HCT116 (cell line): ENCODE measurements around the gene CSAD. TPM values are rescaled to one million over a fixed set of nuclear protein-coding genes. Genes with fewer than 3 reads are reported as not detected.

Source experiments
- ATAC-seq: fragments of 200-7000 bp; cut with Tn5 transposase; 2 replicates; pipeline ENCODE4 v1.9.1; 2020; ENCODE audit warnings: mild to moderate bottlenecking, moderate library complexity
- BruUV-seq: library from RNA; stranded (reverse); fragments of 400-500 nt; replicated peaks from 2 replicates; lab custom pipeline; 2021; lab: Mats Ljungman, UMichigan
- CTCF ChIA-PET: fragments of 300-600 bp; sonication (Branson Sonifier 250); formaldehyde crosslinking; loops from one replicate; lab custom pipeline; 2021; ENCODE audit warnings: antibody characterized with exemption; lab: Charles Lee
- POLR2A ChIA-PET: fragments of 300-600, 350-600 bp; sonication (Branson Sonifier 250); formaldehyde crosslinking; loops from one replicate; lab custom pipeline; 2021; ENCODE audit warnings: antibody characterized with exemption; lab: Charles Lee
- RAD21 ChIA-PET, 2 experiments: fragments of 300-600 bp; sonication (Branson Sonifier 250); formaldehyde crosslinking; loops; one replicate each; lab custom pipeline; 2023; ENCODE audit warnings: low total read pairs in 2 of 2; ENCODE audit not compliant: uncharacterized antibody in 2 of 2, unreplicated experiment in 2 of 2, low non-redundant PET in 1 of 2; lab: Charles Lee
- DNase-seq: peaks from one replicate; pipeline ENCODE4 v3.0.0-alpha.2; 2010; ENCODE audit warnings: low read depth, low spot score
- H2AFZ ChIP-seq: fragments of 200-600 bp; shearing (Covaris generic), sonication (generic); 2 replicates; pipeline ENCODE4 v1.6.1; 2017; ENCODE audit warnings: low read depth, mixed run types, mixed read lengths, antibody characterized with exemption, low read length; ENCODE audit not compliant: poor library complexity, severe bottlenecking
- H3K27ac ChIP-seq: 2 replicates; pipeline ENCODE4 v1.5.1; 2012; ENCODE audit warnings: low read depth, low read length
- H3K27me3 ChIP-seq: fragments of 200-600 bp; sonication (generic); 2 replicates; pipeline ENCODE4 v1.6.1; 2016; ENCODE audit warnings: mixed run types, low read length, mixed read lengths; ENCODE audit not compliant: insufficient read depth
- H3K36me3 ChIP-seq, 2 experiments: fragments of 200-500 bp in 1 of 2; fragments of 200-600 bp in 1 of 2; sonication (Bioruptor generic) in 1 of 2; sonication (generic) in 1 of 2; 2 replicates each; pipeline versions ENCODE4 v1.5.1 to v1.6.1; 2014 to 2016; ENCODE audit warnings: low read length in 2 of 2, inconsistent platforms in 1 of 2, mixed read lengths in 1 of 2, mixed run types in 1 of 2; ENCODE audit not compliant: insufficient read depth in 2 of 2, control insufficient read depth in 1 of 2
- H3K4me1 ChIP-seq, 2 experiments: fragments of 200-600 bp in 1 of 2; sonication (generic) in 1 of 2; 2 replicates each; pipeline versions ENCODE4 v1.5.1 to v1.6.1; 2012 to 2017; ENCODE audit warnings: low read length in 2 of 2, inconsistent platforms in 1 of 2, mild to moderate bottlenecking in 1 of 2, mixed read lengths in 1 of 2, mixed run types in 1 of 2, moderate library complexity in 1 of 2; ENCODE audit not compliant: insufficient read depth in 2 of 2, control insufficient read depth in 1 of 2
- H3K4me2 ChIP-seq: fragments of 200-600 bp; sonication (generic); 2 replicates; pipeline ENCODE4 v1.6.1; 2017; ENCODE audit warnings: mixed run types, low read length, mixed read lengths
- H3K4me3 ChIP-seq, 2 experiments: fragments of 200-600 bp in 1 of 2; sonication (generic) in 1 of 2; replicated peaks in 1 of 2; 2 replicates each; pipeline ENCODE4 v1.5.1; 2011 to 2016; ENCODE audit warnings: low read length in 2 of 2, control low read depth in 1 of 2, low read depth in 1 of 2, mild to moderate bottlenecking in 1 of 2, mixed read lengths in 1 of 2, mixed run types in 1 of 2
- H3K79me2 ChIP-seq: fragments of 200-600 bp; sonication (generic); 2 replicates; pipeline ENCODE4 v1.6.1; 2017; ENCODE audit warnings: mild to moderate bottlenecking, mixed run types, low read length, moderate library complexity, mixed read lengths; ENCODE audit not compliant: insufficient read depth
- H3K9ac ChIP-seq: fragments of 200-600 bp; sonication (generic); 2 replicates; pipeline ENCODE4 v1.6.1; 2016; ENCODE audit warnings: low read length, mixed read lengths
- H3K9me2 ChIP-seq: fragments of 200-600 bp; sonication (generic), shearing (Covaris generic); 2 replicates; pipeline ENCODE4 v1.6.1; 2017; ENCODE audit warnings: mixed run types, mild to moderate bottlenecking, moderate library complexity; ENCODE audit not compliant: insufficient read depth
- H3K9me3 ChIP-seq, 2 experiments: fragments of 200-500 bp in 1 of 2; fragments of 200-600 bp in 1 of 2; sonication (Bioruptor generic) in 1 of 2; sonication (generic) in 1 of 2; 2 replicates each; pipeline ENCODE4 v1.6.1; 2014 to 2017; ENCODE audit warnings: low read length in 2 of 2, mixed read lengths in 2 of 2, inconsistent platforms in 1 of 2, low read depth in 1 of 2, mild to moderate bottlenecking in 1 of 2, mixed run types in 1 of 2, moderate library complexity in 1 of 2; ENCODE audit not compliant: control insufficient read depth in 1 of 2, insufficient read depth in 1 of 2
- H4K20me1 ChIP-seq: fragments of 200-600 bp; sonication (generic), shearing (Covaris generic); 2 replicates; pipeline ENCODE4 v1.6.1; 2017; ENCODE audit warnings: mixed run types, mild to moderate bottlenecking, moderate library complexity; ENCODE audit not compliant: insufficient read depth
- JUND ChIP-seq: IDR thresholded peaks from 2 replicates; pipeline ENCODE4 v1.6.1; 2012
- POLR2AphosphoS5 ChIP-seq: IDR thresholded peaks from 2 replicates; pipeline ENCODE4 v1.6.1; 2011; ENCODE audit warnings: mild to moderate bottlenecking, low read depth, low read length, moderate library complexity
- REST ChIP-seq: IDR thresholded peaks from 2 replicates; pipeline ENCODE4 v1.6.1; 2012; ENCODE audit warnings: low read depth
- YY1 ChIP-seq: IDR thresholded peaks from 2 replicates; pipeline ENCODE4 v1.6.1; 2011; ENCODE audit warnings: low read length, low read depth, moderate library complexity, mild to moderate bottlenecking; ENCODE audit not compliant: insufficient replicate concordance; ENCODE audit errors: extremely low read depth
- intact Hi-C: fragments of 100-400 bp; cut with micrococcal nuclease; formaldehyde crosslinking; loops from 2 replicates; pipeline ENCODE4 v1.10.0; 2022
- total RNA-seq: library from RNA; stranded (reverse); gene quantifications from one replicate; pipeline ENCODE4 v1.2.1, GENCODE V29; 2021; ENCODE audit not compliant: unreplicated experiment

CSAD gene
- total RNA-seq, 1 experiment from 2014 or later: 20.3 TPM

- TF ChIP-seq REST: no peak
Measured at GRCh38 chr12:53127169-53127568, 53.6 kb downstream of the CSAD start (continued).

- DNase-seq (no peak), ATAC-seq (no peak)
- CTCF ChIA-PET: no interaction called here
- H3K9me2 ChIP-seq: no peaks in the 10 kb centered on the region
- no peaks in the 10 kb centered on the region for H3K27me3 ChIP-seq
- no peak overlapping the region for H2AFZ ChIP-seq
- intact Hi-C loops: no loop called here
- no peaks in the 10 kb centered on the region for H3K79me2 ChIP-seq
- no peak overlapping the region for H3K4me3 ChIP-seq
- H3K4me1 ChIP-seq: no peaks in the 10 kb centered on the region
- no peak overlapping the region for H3K27ac ChIP-seq
- BruUV-seq: no TSS peak
- no peak overlapping the region for H3K4me2 ChIP-seq
- POLR2A ChIA-PET: no interaction called here
- H3K9me3 ChIP-seq: no peaks in the 10 kb centered on the region
- H3K36me3 ChIP-seq: no peaks in the 10 kb centered on the region
- H4K20me1 ChIP-seq: no peaks in the 10 kb centered on the region
- TF ChIP-seq JUND (no peak), POLR2AphosphoS5 (no peak), YY1 (no peak)
- RAD21 ChIA-PET: no interaction called here
- H3K9ac ChIP-seq: no peak overlapping the region
Measured at GRCh38 chr12:53124352-53124723, 56.4 kb downstream of the CSAD start.
